Trophoblast cell (in vitro differentiated cells and primary cell): ENCODE data around the gene RBM20.

Experiments used
- DNase-seq, 2 donors: peaks; one replicate each; pipeline ENCODE4 v3.0.0-alpha.2; 2016
- H2AFZ ChIP-seq: 2 replicates; pipeline ENCODE4 v1.6.1; 2013; ENCODE audit warnings: low read length, moderate library complexity, mild to moderate bottlenecking; ENCODE audit not compliant: insufficient read depth, poor library complexity
- H2AK5ac ChIP-seq: 2 replicates; pipeline ENCODE4 v1.6.1; 2013; ENCODE audit warnings: mild to moderate bottlenecking, low read length
- H2BK120ac ChIP-seq: 2 replicates; pipeline ENCODE4 v1.6.1; 2013; ENCODE audit warnings: low read length, mild to moderate bottlenecking, moderate library complexity; ENCODE audit not compliant: insufficient read depth, poor library complexity
- H2BK12ac ChIP-seq: 2 replicates; pipeline ENCODE4 v1.6.1; 2013; ENCODE audit warnings: mild to moderate bottlenecking, low read length, moderate library complexity
- H2BK5ac ChIP-seq: 2 replicates; pipeline ENCODE4 v1.6.1; 2013; ENCODE audit warnings: low read length, low read depth, moderate library complexity, mild to moderate bottlenecking; ENCODE audit not compliant: poor library complexity
- H3K14ac ChIP-seq: 2 replicates; pipeline ENCODE4 v1.6.1; 2013; ENCODE audit warnings: mild to moderate bottlenecking, low read length
- H3K18ac ChIP-seq: 2 replicates; pipeline ENCODE4 v1.6.1; 2013; ENCODE audit warnings: mild to moderate bottlenecking, low read length
- H3K23ac ChIP-seq: 2 replicates; pipeline ENCODE4 v1.6.1; 2013; ENCODE audit warnings: low read length
- H3K27ac ChIP-seq: 2 replicates; pipeline ENCODE4 v1.5.1; 2013; ENCODE audit warnings: low read depth, mild to moderate bottlenecking, inconsistent platforms, low read length, moderate library complexity
- H3K27me3 ChIP-seq: 2 replicates; pipeline ENCODE4 v1.6.1; 2013; ENCODE audit warnings: inconsistent platforms, mild to moderate bottlenecking, low read length, moderate library complexity; ENCODE audit not compliant: insufficient read depth
- H3K36me3 ChIP-seq, 2 experiments: 1 replicate in 1 of 2; 2 replicates in 1 of 2; pipeline ENCODE4 v1.6.1; 2013; ENCODE audit warnings: low read length in 2 of 2, mild to moderate bottlenecking in 2 of 2, moderate library complexity in 1 of 2; ENCODE audit not compliant: insufficient read depth in 2 of 2, control insufficient read depth in 1 of 2
- H3K4ac ChIP-seq: 2 replicates; pipeline ENCODE4 v1.6.1; 2013; ENCODE audit warnings: low read depth, mild to moderate bottlenecking, low read length, moderate library complexity
- H3K4me1 ChIP-seq, 2 experiments: 1 replicate in 1 of 2; 2 replicates in 1 of 2; pipeline ENCODE4 v1.6.1; 2013; ENCODE audit warnings: low read length in 2 of 2, mild to moderate bottlenecking in 2 of 2, moderate library complexity in 1 of 2; ENCODE audit not compliant: insufficient read depth in 2 of 2, control insufficient read depth in 1 of 2
- H3K4me2 ChIP-seq: 2 replicates; pipeline ENCODE4 v1.6.1; 2013; ENCODE audit warnings: inconsistent platforms, mild to moderate bottlenecking, low read length, moderate library complexity
- H3K4me3 ChIP-seq: 2 replicates; pipeline ENCODE4 v1.5.1; 2013; ENCODE audit warnings: mild to moderate bottlenecking, low read depth, low read length, inconsistent platforms
- H3K79me1 ChIP-seq: one replicate; pipeline ENCODE4 v1.6.1; 2013; ENCODE audit warnings: low read length
- H3K79me2 ChIP-seq: 2 replicates; pipeline ENCODE4 v1.6.1; 2013; ENCODE audit warnings: low read length, mild to moderate bottlenecking; ENCODE audit not compliant: control insufficient read depth, insufficient read depth, poor library complexity
- H3K9ac ChIP-seq: 2 replicates; pipeline ENCODE4 v1.6.1; 2013; ENCODE audit warnings: mild to moderate bottlenecking, low read length
- H3K9me3 ChIP-seq: 2 replicates; pipeline ENCODE4 v1.6.1; 2013; ENCODE audit warnings: low read depth, mild to moderate bottlenecking, control low read depth, inconsistent platforms, low read length; ENCODE audit not compliant: insufficient read depth
- H4K12ac ChIP-seq: 2 replicates; pipeline ENCODE4 v1.6.1; 2013; ENCODE audit warnings: low read depth, mild to moderate bottlenecking, low read length, moderate library complexity
- H4K8ac ChIP-seq: 2 replicates; pipeline ENCODE4 v1.6.1; 2013; ENCODE audit warnings: low read depth, mild to moderate bottlenecking, low read length, moderate library complexity
- H4K91ac ChIP-seq: one replicate; pipeline ENCODE4 v1.6.1; 2013; ENCODE audit warnings: low read depth, mild to moderate bottlenecking, low read length, moderate library complexity
- WGBS: extraction: QIAGEN DNeasy Blood & Tissue Kit; methylation state at CpG from one replicate; pipeline ENCODE4 v1.1.7; 2013; ENCODE audit warnings: missing lambda C conversion rate; ENCODE audit not compliant: insufficient read length, insufficient coverage; ENCODE audit errors: extremely low coverage; 5-methylcytosine and 5-hydroxymethylcytosine counted together

The RBM20 gene

DNA sequence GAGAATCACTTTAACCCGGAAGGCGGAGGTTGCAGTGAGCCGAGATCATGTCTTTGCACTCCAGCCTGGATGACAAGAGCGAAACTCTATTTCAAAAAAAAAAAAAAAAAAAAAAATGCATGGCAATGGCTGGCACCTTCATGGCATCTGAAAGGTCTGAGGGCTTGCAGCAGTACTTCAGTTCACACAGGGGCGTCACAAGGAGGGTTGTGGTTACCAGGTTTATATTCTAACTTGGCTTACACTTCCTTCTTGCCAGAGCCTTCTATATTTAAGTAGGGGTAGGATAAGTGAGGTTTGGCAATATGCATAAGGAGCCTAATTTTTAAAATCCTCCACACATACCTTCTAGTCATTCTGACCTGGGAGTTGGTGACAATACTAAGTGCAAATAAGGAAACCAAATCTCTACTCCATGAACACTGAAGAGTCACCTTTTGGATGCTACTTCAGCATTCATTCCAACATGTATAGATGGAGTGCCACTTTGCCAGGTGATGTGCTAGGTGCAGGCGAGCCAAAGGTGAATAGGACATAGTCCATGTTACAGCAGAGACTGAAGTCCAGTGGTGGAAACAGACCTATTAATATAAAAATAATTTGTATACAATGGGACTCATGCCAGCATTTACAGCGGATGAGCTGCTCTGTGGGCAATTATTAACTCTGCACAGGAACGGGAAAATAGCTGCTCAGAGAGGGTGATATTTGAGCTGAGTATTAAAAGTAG lies 169.8 kb downstream of the RBM20 start:
- Histone ChIP-seq H3K27ac (no peak overlapping the region), H3K79me1 (peaks cover 12% of the 10 kb centered on the region), H3K9ac (no peak overlapping the region), H4K8ac (no peak overlapping the region), H3K4me1 (peaks cover 16 to 20% of the 10 kb centered on the region in 2 experiments), H3K4me3 (no peak overlapping the region), H3K9me3 (no peaks in the 10 kb centered on the region), H2BK5ac (no peak overlapping the region), H4K12ac (no peak overlapping the region), H3K18ac (no peak overlapping the region), H3K23ac (no peak overlapping the region), H3K79me2 (no peaks in the 10 kb centered on the region), H2AK5ac (no peak overlapping the region), H3K36me3 (no peaks in the 10 kb centered on the region), H3K14ac (no peak overlapping the region), H2BK120ac (no peak overlapping the region), H3K4ac (no peak overlapping the region), H2BK12ac (no peak overlapping the region), H2AFZ (no peak overlapping the region), H3K27me3 (no peaks in the 10 kb centered on the region), H4K91ac (no peak overlapping the region), H3K4me2 (no peak overlapping the region)
- DNase-seq = no peak
- no CpG with 5 or more reads among the region's 8 CpGs for WGBS

DNA sequence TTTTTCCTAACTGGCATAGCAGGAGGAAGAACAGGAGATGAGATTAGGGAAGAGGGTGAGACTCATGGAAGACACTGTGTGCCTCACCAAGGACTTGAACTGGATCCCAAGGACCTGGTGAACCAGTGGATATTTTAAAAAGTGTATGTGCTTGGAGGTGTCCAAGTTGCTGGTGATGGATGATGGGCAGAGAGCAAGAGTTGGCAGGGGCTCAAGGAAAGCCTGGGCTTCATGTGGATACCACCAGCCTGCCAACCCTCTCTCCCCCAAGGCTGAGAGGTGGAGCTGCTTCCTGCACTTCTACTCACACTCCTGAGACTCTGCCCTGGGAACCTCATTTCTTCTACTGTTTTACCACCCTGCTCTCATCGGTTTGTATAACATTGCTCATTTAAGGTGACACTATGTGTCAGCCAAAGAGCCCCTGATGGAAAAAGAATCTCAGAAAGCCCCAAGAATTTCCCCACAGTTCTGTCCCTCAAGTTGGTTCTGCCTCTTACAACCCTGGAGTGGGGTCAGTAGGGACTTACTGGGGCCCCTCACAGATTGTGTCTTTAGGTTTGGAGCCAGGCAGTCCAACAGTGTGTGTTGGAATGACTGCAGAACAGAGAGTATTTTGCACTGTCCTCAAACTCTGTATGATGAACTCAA lies 171.3 kb downstream of the RBM20 start:
- no peak overlapping the region for H3K4me2 ChIP-seq
- H3K27ac ChIP-seq = no peak overlapping the region
- no CpG with 5 or more reads among the region's 1 CpG for WGBS
- H2AK5ac ChIP-seq = peak overlapping the region; percentile 7
- no peak overlapping the region for H4K91ac ChIP-seq
- no peaks in the 10 kb centered on the region for H3K9me3 ChIP-seq
- H3K9ac ChIP-seq = no peak overlapping the region
- no peak overlapping the region for H3K18ac ChIP-seq
- H2BK12ac ChIP-seq = no peak overlapping the region
- no peak overlapping the region for H3K4me3 ChIP-seq
- H3K4me1 ChIP-seq = peaks cover 17 to 21% of the 10 kb centered on the region in 2 experiments
- H3K23ac ChIP-seq = no peak overlapping the region
- H4K12ac ChIP-seq = no peak overlapping the region
- H2BK5ac ChIP-seq = no peak overlapping the region
- no peak overlapping the region for H3K4ac ChIP-seq
- DNase-seq = no peak
- H3K79me1 ChIP-seq = peaks cover 12% of the 10 kb centered on the region
- no peak overlapping the region for H2BK120ac ChIP-seq
- no peak overlapping the region for H3K14ac ChIP-seq
- no peaks in the 10 kb centered on the region for H3K36me3 ChIP-seq
- no peaks in the 10 kb centered on the region for H3K79me2 ChIP-seq
- no peak overlapping the region for H4K8ac ChIP-seq
- no peaks in the 10 kb centered on the region for H3K27me3 ChIP-seq
- no peak overlapping the region for H2AFZ ChIP-seq

DNA sequence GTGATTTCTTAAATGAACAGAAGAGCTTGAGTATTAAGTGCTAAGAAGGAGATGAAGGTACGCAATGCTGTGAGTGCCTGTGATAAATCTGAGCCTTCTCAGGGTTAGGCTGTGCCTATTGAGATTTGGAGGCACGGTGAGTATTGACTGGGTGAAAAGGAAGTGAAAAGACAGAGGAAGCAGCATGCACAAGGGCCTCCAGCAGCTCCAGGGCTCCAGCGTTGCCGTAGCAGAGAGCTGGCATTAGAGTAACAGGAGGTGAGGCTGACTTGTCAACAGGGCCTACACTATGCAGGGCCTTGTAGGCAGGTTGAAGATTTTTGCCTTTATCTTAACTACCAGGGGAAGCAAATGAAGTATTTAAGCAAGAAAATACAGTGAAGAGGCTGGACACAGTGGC lies 173.5 kb downstream of the RBM20 start:
- Histone ChIP-seq H3K79me1 (peaks cover 12% of the 10 kb centered on the region), H2AK5ac (no peak overlapping the region), H3K27ac (no peak overlapping the region), H3K4ac (no peak overlapping the region), H3K4me1 (peaks cover 19 to 21% of the 10 kb centered on the region in 2 experiments), H3K27me3 (no peaks in the 10 kb centered on the region), H3K79me2 (no peaks in the 10 kb centered on the region), H3K4me2 (no peak overlapping the region), H2AFZ (no peak overlapping the region), H4K91ac (no peak overlapping the region), H3K23ac (no peak overlapping the region), H3K14ac (no peak overlapping the region), H3K9ac (no peak overlapping the region), H2BK12ac (no peak overlapping the region), H2BK5ac (no peak overlapping the region), H3K9me3 (no peaks in the 10 kb centered on the region), H2BK120ac (no peak overlapping the region), H4K8ac (no peak overlapping the region), H4K12ac (no peak overlapping the region), H3K4me3 (no peak overlapping the region), H3K36me3 (no peaks in the 10 kb centered on the region), H3K18ac (no peak overlapping the region)
- WGBS = no CpG with 5 or more reads among the region's 4 CpGs
- DNase-seq = no peak

DNA sequence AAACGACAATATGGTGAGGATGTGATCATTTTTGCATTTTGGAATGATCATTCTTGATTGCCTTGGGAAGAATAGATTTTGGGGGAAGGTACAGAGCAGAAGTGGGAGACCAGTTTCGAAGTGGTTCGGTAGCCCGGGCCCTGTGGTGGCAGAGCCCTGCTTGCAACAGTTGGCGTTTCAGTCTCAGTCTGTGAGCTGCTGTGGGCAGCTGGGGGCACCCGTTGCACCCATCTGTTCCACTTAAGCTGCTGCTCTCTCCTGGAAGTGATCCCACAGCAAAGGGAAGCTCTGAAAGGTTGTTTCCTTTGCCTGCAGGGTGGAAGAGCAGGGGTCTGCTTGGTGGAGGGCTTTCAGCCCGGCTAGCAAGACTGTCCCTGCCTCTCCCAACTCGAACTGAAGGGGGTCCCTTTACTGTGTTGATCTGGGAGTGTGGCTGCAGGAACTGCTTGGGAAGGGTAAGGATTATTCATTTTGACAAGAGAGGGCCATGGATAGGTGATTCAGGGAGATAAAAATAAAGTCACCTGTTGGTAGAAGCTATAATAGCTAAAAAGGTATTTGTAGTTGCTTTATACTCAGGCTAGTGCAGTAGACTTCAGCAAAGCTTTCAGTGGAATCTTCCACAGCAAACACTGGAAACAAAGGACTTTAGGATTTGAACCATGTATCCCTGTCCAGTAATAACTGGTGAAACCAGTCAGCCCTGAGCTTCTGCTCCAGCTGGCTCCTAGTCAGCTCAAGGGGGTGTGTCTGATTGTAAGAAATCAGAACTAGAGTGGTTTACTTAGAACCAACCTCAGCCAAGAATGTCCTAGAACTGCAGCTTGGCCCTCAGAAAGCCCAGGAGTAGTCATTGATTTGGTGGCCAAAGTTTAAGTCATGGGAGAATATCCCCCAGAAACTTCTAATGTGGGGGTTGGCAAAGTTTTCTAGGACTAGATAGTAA lies 174.4 kb downstream of the RBM20 start:
- Histone ChIP-seq H2AFZ (no peak overlapping the region), H2BK5ac (no peak overlapping the region), H3K36me3 (no peaks in the 10 kb centered on the region), H4K91ac (peak overlapping the region; percentile 27), H3K4me2 (no peak overlapping the region), H3K9ac (no peak overlapping the region), H3K79me1 (peaks cover 11% of the 10 kb centered on the region), H3K23ac (no peak overlapping the region), H3K27me3 (no peaks in the 10 kb centered on the region), H2BK12ac (peak overlapping the region; percentile 51), H3K18ac (no peak overlapping the region), H3K79me2 (no peaks in the 10 kb centered on the region), H2BK120ac (peak overlapping the region; percentile 30), H3K14ac (peak overlapping the region; percentile 0), H3K4me1 (peaks cover 20 to 26% of the 10 kb centered on the region in 2 experiments), H4K8ac (peak overlapping the region; percentile 2), H3K27ac (no peak overlapping the region), H2AK5ac (no peak overlapping the region), H3K4ac (no peak overlapping the region), H3K4me3 (no peak overlapping the region), H4K12ac (no peak overlapping the region), H3K9me3 (no peaks in the 10 kb centered on the region)
- no CpG with 5 or more reads among the region's 8 CpGs for WGBS
- peak; percentile 28 to 65 for DNase-seq
